Left ventricle myocardium inferior (tissue), 1 donor: ENCODE measurements around the gene CCNF. TPM values are rescaled to one million over a fixed set of nuclear protein-coding genes. Genes with fewer than 3 reads are reported as not detected.

Source experiments
- DNase-seq: peaks from one replicate; pipeline ENCODE4 v3.0.0-alpha.2; 2020
- H3K27ac ChIP-seq: fragments of 200-600 bp; replicated peaks from 2 replicates; pipeline ENCODE4 v1.8.0; 2021
- H3K27me3 ChIP-seq: fragments of 200-600 bp; 2 replicates; pipeline ENCODE4 v1.8.0; 2021; ENCODE audit warnings: low read depth
- H3K36me3 ChIP-seq: fragments of 200-600 bp; 2 replicates; pipeline ENCODE4 v1.8.0; 2021
- H3K4me1 ChIP-seq: fragments of 200-600 bp; 2 replicates; pipeline ENCODE4 v1.8.0; 2021
- H3K4me3 ChIP-seq: fragments of 200-600 bp; 2 replicates; pipeline ENCODE4 v1.8.0; 2021; ENCODE audit warnings: mild to moderate bottlenecking, moderate library complexity
- H3K9me3 ChIP-seq: fragments of 200-600 bp; replicated peaks from 2 replicates; pipeline ENCODE4 v1.8.0; 2021
- CTCF ChIP-seq: fragments of 200-600 bp; IDR thresholded peaks from 2 replicates; pipeline ENCODE4 v1.8.0; 2021; ENCODE audit warnings: antibody characterized with exemption, mild to moderate bottlenecking, borderline replicate concordance
- intact Hi-C: fragments of 100-400 bp; cut with micrococcal nuclease; formaldehyde crosslinking; loops from one replicate; pipeline ENCODE4 v1.11.0; 2022
- total RNA-seq: library from RNA; stranded (reverse); fragmentation: NEBNext Ultra II Directional; extraction: Animal tissue kit (Norgen Biotek cat#: 25700); gene quantifications from one replicate; pipeline ENCODE4 v1.2.1, GENCODE V29; 2021
- donor health status: DM: no; HTN: yes; CAD: no; lungs with severe emphysema.

Gene CCNF
- total RNA-seq, 1 donor from 2014 or later: 0.96 TPM

- peaks cover 35% of the 10 kb centered on the region for H3K4me1 ChIP-seq
- H3K9me3 ChIP-seq: no peaks in the 10 kb centered on the region
- H3K27me3 ChIP-seq: peaks cover 6% of the 10 kb centered on the region
- TF ChIP-seq CTCF: no peak
- H3K36me3 ChIP-seq: no peaks in the 10 kb centered on the region
- no peak overlapping the region for H3K4me3 ChIP-seq
- DNase-seq: no peak
- H3K27ac ChIP-seq: no peak overlapping the region
- intact Hi-C loops: no loop called here
These were observed 35.1 kb downstream of the CCNF start for GRCh38 chr16:2464333-2464732.

- TF ChIP-seq CTCF: no peak
- H3K36me3 ChIP-seq: no peaks in the 10 kb centered on the region
- no peak for DNase-seq
- H3K27ac ChIP-seq: no peak overlapping the region
- intact Hi-C loops: no loop called here
- no peaks in the 10 kb centered on the region for H3K9me3 ChIP-seq
- H3K4me1 ChIP-seq: peaks cover 37% of the 10 kb centered on the region
- H3K4me3 ChIP-seq: no peak overlapping the region
- H3K27me3 ChIP-seq: peaks cover 21% of the 10 kb centered on the region
These were observed 36.6 kb downstream of the CCNF start for GRCh38 chr16:2465653-2466415.

- intact Hi-C loops: no loop called here
- Histone ChIP-seq H3K27ac (peak overlapping the region; percentile 47), H3K9me3 (no peaks in the 10 kb centered on the region), H3K36me3 (no peaks in the 10 kb centered on the region), H3K4me3 (peak overlapping the region; percentile 74), H3K4me1 (peaks cover 48% of the 10 kb centered on the region), H3K27me3 (peaks cover 31% of the 10 kb centered on the region)
- DNase-seq: no peak
- TF ChIP-seq CTCF: no peak
These were observed 37.6 kb downstream of the CCNF start for GRCh38 chr16:2466667-2467527.

- intact Hi-C loops: no loop called here
- peaks cover 52% of the 10 kb centered on the region for H3K4me1 ChIP-seq
- peak; percentile 16 for TF ChIP-seq CTCF
- peak; percentile 80 for DNase-seq
- H3K27me3 ChIP-seq: peaks cover 39% of the 10 kb centered on the region
- H3K9me3 ChIP-seq: no peaks in the 10 kb centered on the region
- H3K4me3 ChIP-seq: peak overlapping the region; percentile 74
- peak overlapping the region; percentile 47 for H3K27ac ChIP-seq
- no peaks in the 10 kb centered on the region for H3K36me3 ChIP-seq
These were observed 38.4 kb downstream of the CCNF start for GRCh38 chr16:2467528-2468232.

GRCh38 chr16:2468233-2468724, 39.0 kb downstream of the CCNF start:
- intact Hi-C loops: no loop called here
- TF ChIP-seq CTCF: no peak
- no peak overlapping the region for H3K27ac ChIP-seq
- DNase-seq: no peak
- peaks cover 45% of the 10 kb centered on the region for H3K27me3 ChIP-seq
- no peaks in the 10 kb centered on the region for H3K36me3 ChIP-seq
- peaks cover 57% of the 10 kb centered on the region for H3K4me1 ChIP-seq
- no peaks in the 10 kb centered on the region for H3K9me3 ChIP-seq
- peak overlapping the region; percentile 74 for H3K4me3 ChIP-seq
